ENCODE data around the gene USH1C.

USH1C gene

GRCh38 chr11:17472467-17472866 lies 71.7 kb downstream of the USH1C start:
- WGBS, 2 experiments (ENCODE audit: insufficient coverage in 2 of 2) = 49 to 50% methylated on average over 1 to 3 of the region's 3 CpGs
- Histone ChIP-seq H3K9me3 (ENCODE audit: control insufficient read depth, low read length) (no peaks in the 10 kb centered on the region), H3K27ac (ENCODE audit: low read depth, low read length, severe bottlenecking) (no peak overlapping the region), H3K4me1 (ENCODE audit: control insufficient read depth, insufficient read depth, low read length, poor library complexity, severe bottlenecking) (peaks cover 6% of the 10 kb centered on the region), H3K4me3 (ENCODE audit: extremely low read depth, insufficient read depth, low read length, poor library complexity, severe bottlenecking) (no peak overlapping the region), H3K36me3 (ENCODE audit: control insufficient read depth, insufficient read depth, low read length) (no peaks in the 10 kb centered on the region)

DNA sequence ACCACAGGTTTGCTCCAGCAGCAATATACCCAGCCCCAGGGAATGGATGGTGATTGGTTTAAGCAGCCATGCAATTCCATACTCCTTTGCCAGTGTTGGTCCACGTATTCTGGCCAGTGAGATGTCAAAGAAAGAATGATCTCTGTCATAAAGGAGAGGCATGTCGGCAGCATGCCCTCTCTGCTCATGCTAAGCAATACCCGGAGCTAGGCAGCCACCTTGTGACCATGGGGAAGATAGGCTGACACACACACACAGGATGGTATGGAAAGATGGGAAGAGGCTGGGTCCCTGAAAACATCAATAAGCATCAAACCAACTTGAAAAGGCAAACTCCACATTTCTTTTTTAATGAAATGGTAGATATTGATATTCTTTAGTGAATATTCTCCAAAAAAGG lies 72.7 kb downstream of the USH1C start:
- H3K4me1 ChIP-seq (ENCODE audit: control insufficient read depth, insufficient read depth, low read length, poor library complexity, severe bottlenecking) = peaks cover 6% of the 10 kb centered on the region
- H3K36me3 ChIP-seq (ENCODE audit: control insufficient read depth, insufficient read depth, low read length) = no peaks in the 10 kb centered on the region
- no peak overlapping the region for H3K27ac ChIP-seq (ENCODE audit: low read depth, low read length, severe bottlenecking)
- no peak overlapping the region for H3K4me3 ChIP-seq (ENCODE audit: extremely low read depth, insufficient read depth, low read length, poor library complexity, severe bottlenecking)
- WGBS, 2 experiments (ENCODE audit: insufficient coverage in 2 of 2) = 67 to 73% methylated on average over 2 to 3 of the region's 3 CpGs
- H3K9me3 ChIP-seq (ENCODE audit: control insufficient read depth, low read length) = no peaks in the 10 kb centered on the region

GRCh38 chr11:17469998-17470397 lies 74.2 kb downstream of the USH1C start:
- WGBS, 2 experiments (ENCODE audit: insufficient coverage in 2 of 2) = 92 to 97% methylated on average over 5 to 6 of the region's 6 CpGs
- Histone ChIP-seq H3K4me3 (ENCODE audit: extremely low read depth, insufficient read depth, low read length, poor library complexity, severe bottlenecking) (no peak overlapping the region), H3K9me3 (ENCODE audit: control insufficient read depth, low read length) (no peaks in the 10 kb centered on the region), H3K36me3 (ENCODE audit: control insufficient read depth, insufficient read depth, low read length) (no peaks in the 10 kb centered on the region), H3K27ac (ENCODE audit: low read depth, low read length, severe bottlenecking) (no peak overlapping the region), H3K4me1 (ENCODE audit: control insufficient read depth, insufficient read depth, low read length, poor library complexity, severe bottlenecking) (no peaks in the 10 kb centered on the region)

- Histone ChIP-seq H3K4me1 (ENCODE audit: control insufficient read depth, insufficient read depth, low read length, poor library complexity, severe bottlenecking) (no peaks in the 10 kb centered on the region), H3K4me3 (ENCODE audit: extremely low read depth, insufficient read depth, low read length, poor library complexity, severe bottlenecking) (no peak overlapping the region), H3K9me3 (ENCODE audit: control insufficient read depth, low read length) (no peaks in the 10 kb centered on the region), H3K27ac (ENCODE audit: low read depth, low read length, severe bottlenecking) (no peak overlapping the region), H3K36me3 (ENCODE audit: control insufficient read depth, insufficient read depth, low read length) (no peaks in the 10 kb centered on the region)
- 93 to 98% methylated on average over 4 of the region's 4 CpGs for WGBS, 2 experiments (ENCODE audit: insufficient coverage in 2 of 2)
Observed at GRCh38 chr11:17468122-17468521, 76.1 kb downstream of the USH1C start.

DNA sequence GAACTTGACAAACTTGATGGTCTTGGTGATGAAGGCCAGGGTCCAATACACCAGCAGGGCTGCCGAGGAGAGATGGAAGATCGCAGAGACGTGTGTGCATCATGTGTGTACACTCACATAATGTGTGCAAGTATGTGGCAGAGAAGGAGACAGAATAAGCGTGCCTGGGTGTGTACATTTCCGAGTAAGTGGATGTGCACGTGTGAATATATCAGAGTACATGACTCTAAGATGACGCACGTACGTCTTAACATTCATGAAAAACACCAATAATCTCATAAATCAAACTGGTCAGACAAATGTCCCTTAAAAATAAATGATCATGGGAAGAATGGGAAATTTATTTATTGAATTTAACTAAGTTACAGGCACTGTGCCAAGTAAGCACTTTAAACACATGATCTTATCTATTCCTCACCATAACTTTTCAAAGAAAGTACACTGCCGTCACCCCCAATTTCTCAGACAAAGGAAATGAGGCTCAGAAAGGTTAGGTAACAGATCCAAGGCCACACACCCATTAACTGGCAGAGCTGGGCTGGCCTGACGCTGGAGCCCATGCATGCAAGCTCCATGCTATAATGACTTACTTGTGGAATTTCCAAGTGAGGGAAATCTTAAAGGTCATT lies 80.6 kb downstream of the USH1C start:
- Histone ChIP-seq H3K36me3 (ENCODE audit: control insufficient read depth, insufficient read depth, low read length) (no peaks in the 10 kb centered on the region), H3K4me3 (ENCODE audit: extremely low read depth, insufficient read depth, low read length, poor library complexity, severe bottlenecking) (no peak overlapping the region), H3K27ac (ENCODE audit: low read depth, low read length, severe bottlenecking) (no peak overlapping the region), H3K9me3 (ENCODE audit: control insufficient read depth, low read length) (no peaks in the 10 kb centered on the region), H3K4me1 (ENCODE audit: control insufficient read depth, insufficient read depth, low read length, poor library complexity, severe bottlenecking) (no peaks in the 10 kb centered on the region)
- 88 to 100% methylated on average over 6 of the region's 11 CpGs for WGBS, 2 experiments (ENCODE audit: insufficient coverage in 2 of 2)

DNA sequence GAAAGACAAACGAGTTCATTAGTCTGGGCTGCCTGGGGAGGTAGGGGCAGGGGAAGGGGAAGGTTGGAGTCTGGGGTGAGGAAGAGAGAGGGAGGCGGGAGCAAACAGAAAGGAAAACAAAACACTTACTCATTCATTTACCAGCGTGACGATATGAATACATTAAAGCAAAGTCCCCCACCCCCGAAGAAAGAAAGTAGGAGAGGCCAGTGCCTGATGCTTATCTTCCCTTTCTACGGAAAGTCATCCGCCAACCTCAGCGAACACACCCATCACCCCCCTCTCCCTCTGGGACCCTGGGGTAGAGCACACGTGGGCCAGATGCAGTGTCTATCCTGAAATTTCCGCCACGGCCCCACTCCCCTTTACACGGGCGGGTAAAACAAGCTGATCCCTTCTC lies 81.3 kb downstream of the USH1C start:
- H3K9me3 ChIP-seq (ENCODE audit: control insufficient read depth, low read length) = no peaks in the 10 kb centered on the region
- H3K4me1 ChIP-seq (ENCODE audit: control insufficient read depth, insufficient read depth, low read length, poor library complexity, severe bottlenecking) = no peaks in the 10 kb centered on the region
- H3K4me3 ChIP-seq (ENCODE audit: extremely low read depth, insufficient read depth, low read length, poor library complexity, severe bottlenecking) = no peak overlapping the region
- WGBS, 2 experiments (ENCODE audit: insufficient coverage in 2 of 2) = 84 to 88% methylated on average over 5 to 8 of the region's 13 CpGs
- no peak overlapping the region for H3K27ac ChIP-seq (ENCODE audit: low read depth, low read length, severe bottlenecking)
- no peaks in the 10 kb centered on the region for H3K36me3 ChIP-seq (ENCODE audit: control insufficient read depth, insufficient read depth, low read length)

DNA sequence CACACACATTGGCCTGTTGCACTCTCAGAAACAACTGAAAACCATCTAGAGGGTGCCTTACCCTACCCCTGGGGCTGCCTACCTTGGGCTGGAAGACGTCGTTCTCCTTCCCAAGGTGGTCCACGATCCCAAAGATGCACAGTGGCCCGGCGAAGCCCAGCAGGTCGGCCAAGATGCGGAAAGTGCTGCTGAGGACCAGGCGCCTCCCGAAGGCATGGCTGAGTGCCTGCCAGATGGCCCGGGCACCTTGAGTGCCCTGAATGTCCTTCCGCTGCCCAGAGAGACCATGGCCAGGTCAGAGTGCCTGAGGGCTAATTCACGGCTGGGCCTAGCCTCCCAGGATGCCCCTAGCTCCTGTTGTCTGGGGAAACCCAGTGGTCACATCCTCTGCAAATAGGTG lies 83.8 kb downstream of the USH1C start:
- no peak overlapping the region for H3K27ac ChIP-seq (ENCODE audit: low read depth, low read length, severe bottlenecking)
- H3K9me3 ChIP-seq (ENCODE audit: control insufficient read depth, low read length) = no peaks in the 10 kb centered on the region
- no peaks in the 10 kb centered on the region for H3K36me3 ChIP-seq (ENCODE audit: control insufficient read depth, insufficient read depth, low read length)
- no peak overlapping the region for H3K4me3 ChIP-seq (ENCODE audit: extremely low read depth, insufficient read depth, low read length, poor library complexity, severe bottlenecking)
- H3K4me1 ChIP-seq (ENCODE audit: control insufficient read depth, insufficient read depth, low read length, poor library complexity, severe bottlenecking) = no peaks in the 10 kb centered on the region
- WGBS, 2 experiments (ENCODE audit: insufficient coverage in 2 of 2) = 89 to 92% methylated on average over 12 of the region's 12 CpGs

GRCh38 chr11:17459236-17459896 lies 84.8 kb downstream of the USH1C start:
- WGBS, 2 experiments (ENCODE audit: insufficient coverage in 2 of 2) = 73 to 80% methylated on average over 4 to 6 of the region's 9 CpGs
- Histone ChIP-seq H3K9me3 (ENCODE audit: control insufficient read depth, low read length) (no peaks in the 10 kb centered on the region), H3K27ac (ENCODE audit: low read depth, low read length, severe bottlenecking) (no peak overlapping the region), H3K4me1 (ENCODE audit: control insufficient read depth, insufficient read depth, low read length, poor library complexity, severe bottlenecking) (no peaks in the 10 kb centered on the region), H3K36me3 (ENCODE audit: control insufficient read depth, insufficient read depth, low read length) (no peaks in the 10 kb centered on the region), H3K4me3 (ENCODE audit: extremely low read depth, insufficient read depth, low read length, poor library complexity, severe bottlenecking) (no peak overlapping the region)

- Histone ChIP-seq H3K36me3 (ENCODE audit: control insufficient read depth, insufficient read depth, low read length) (no peaks in the 10 kb centered on the region), H3K4me3 (ENCODE audit: extremely low read depth, insufficient read depth, low read length, poor library complexity, severe bottlenecking) (no peak overlapping the region), H3K4me1 (ENCODE audit: control insufficient read depth, insufficient read depth, low read length, poor library complexity, severe bottlenecking) (no peaks in the 10 kb centered on the region), H3K9me3 (ENCODE audit: control insufficient read depth, low read length) (no peaks in the 10 kb centered on the region), H3K27ac (ENCODE audit: low read depth, low read length, severe bottlenecking) (peak overlapping the region; percentile 45)
- WGBS, 2 experiments (ENCODE audit: insufficient coverage in 2 of 2) = 73 to 87% methylated on average over 7 of the region's 8 CpGs
Observed at GRCh38 chr11:17458268-17458667, 85.9 kb downstream of the USH1C start.

DNA sequence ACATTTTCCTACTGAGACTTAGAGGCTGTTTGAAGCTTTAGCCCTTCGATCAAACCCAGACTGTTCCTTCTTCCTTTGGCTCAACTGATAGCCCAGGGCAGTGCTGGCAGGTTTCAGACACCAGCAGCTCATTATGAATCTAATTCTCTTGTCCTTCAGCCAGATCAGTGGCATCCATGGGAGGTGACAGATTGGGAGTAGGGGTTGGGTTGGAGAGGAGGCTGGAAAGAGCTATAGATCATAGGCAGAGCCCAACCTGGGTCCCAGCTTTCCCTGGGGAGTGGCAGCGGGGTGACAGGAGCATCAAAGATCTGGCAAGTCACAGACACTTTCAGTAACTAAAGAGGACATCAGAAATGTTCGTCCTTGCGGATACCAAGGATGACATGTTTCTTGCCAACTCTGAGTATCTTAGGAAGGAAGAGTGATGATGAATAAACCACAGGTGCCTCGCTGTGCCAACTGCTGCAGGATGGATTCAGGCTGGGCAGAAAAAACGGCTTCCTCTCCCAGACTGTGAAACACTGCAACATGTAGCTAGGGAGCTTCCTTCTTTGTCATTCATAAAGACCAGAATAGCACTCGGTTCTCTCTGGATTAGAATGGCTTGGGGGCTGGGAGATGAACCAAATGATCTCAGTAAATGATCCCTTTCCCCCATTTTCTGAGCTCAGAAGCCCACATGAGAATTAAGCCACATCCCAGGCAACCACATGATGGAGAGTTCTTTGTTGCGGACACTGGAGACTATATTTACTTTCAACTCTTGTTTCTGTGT lies 86.6 kb downstream of the USH1C start:
- H3K9me3 ChIP-seq (ENCODE audit: control insufficient read depth, low read length) = no peaks in the 10 kb centered on the region
- H3K36me3 ChIP-seq (ENCODE audit: control insufficient read depth, insufficient read depth, low read length) = no peaks in the 10 kb centered on the region
- WGBS, 2 experiments (ENCODE audit: insufficient coverage in 2 of 2) = 67 to 73% methylated on average over 5 to 7 of the region's 8 CpGs
- H3K27ac ChIP-seq (ENCODE audit: low read depth, low read length, severe bottlenecking) = peak overlapping the region; percentile 45
- no peak overlapping the region for H3K4me3 ChIP-seq (ENCODE audit: extremely low read depth, insufficient read depth, low read length, poor library complexity, severe bottlenecking)
- no peaks in the 10 kb centered on the region for H3K4me1 ChIP-seq (ENCODE audit: control insufficient read depth, insufficient read depth, low read length, poor library complexity, severe bottlenecking)

GRCh38 chr11:17452668-17453067 lies 91.5 kb downstream of the USH1C start:
- Histone ChIP-seq H3K4me1 (ENCODE audit: control insufficient read depth, insufficient read depth, low read length, poor library complexity, severe bottlenecking) (no peaks in the 10 kb centered on the region), H3K4me3 (ENCODE audit: extremely low read depth, insufficient read depth, low read length, poor library complexity, severe bottlenecking) (no peak overlapping the region), H3K9me3 (ENCODE audit: control insufficient read depth, low read length) (no peaks in the 10 kb centered on the region), H3K36me3 (ENCODE audit: control insufficient read depth, insufficient read depth, low read length) (no peaks in the 10 kb centered on the region), H3K27ac (ENCODE audit: low read depth, low read length, severe bottlenecking) (no peak overlapping the region)
- 83 to 92% methylated on average over 1 of the region's 2 CpGs for WGBS, 2 experiments (ENCODE audit: insufficient coverage in 2 of 2)
